Activated T-cell treated with anti-CD3 and anti-CD28 coated beads, Interleukin-2, amount 50 U/mL, for 24 hours (primary cell): ENCODE results near the gene POLN.

Source experiments
- DNase-seq: peaks from one replicate; pipeline ENCODE4 v3.0.0-alpha.2; 2020
- H3K27ac Mint-ChIP-seq: 2 replicates; pipeline ENCODE4 v1.8.0; 2020; ENCODE audit warnings: mild to moderate bottlenecking, mixed read lengths
- H3K27me3 Mint-ChIP-seq: 2 replicates; pipeline ENCODE4 v1.8.0; 2020; ENCODE audit warnings: mixed read lengths
- H3K36me3 Mint-ChIP-seq: 2 replicates; pipeline ENCODE4 v1.8.0; 2020; ENCODE audit warnings: low read depth, mixed read lengths
- H3K4me1 Mint-ChIP-seq: 2 replicates; pipeline ENCODE4 v1.8.0; 2020; ENCODE audit warnings: low read depth, mixed read lengths
- H3K4me3 Mint-ChIP-seq: 2 replicates; pipeline ENCODE4 v1.8.0; 2020; ENCODE audit warnings: mild to moderate bottlenecking, moderate library complexity, mixed read lengths
- H3K9me3 Mint-ChIP-seq: 2 replicates; pipeline ENCODE4 v1.8.0; 2020; ENCODE audit warnings: mixed read lengths

POLN gene

DNA sequence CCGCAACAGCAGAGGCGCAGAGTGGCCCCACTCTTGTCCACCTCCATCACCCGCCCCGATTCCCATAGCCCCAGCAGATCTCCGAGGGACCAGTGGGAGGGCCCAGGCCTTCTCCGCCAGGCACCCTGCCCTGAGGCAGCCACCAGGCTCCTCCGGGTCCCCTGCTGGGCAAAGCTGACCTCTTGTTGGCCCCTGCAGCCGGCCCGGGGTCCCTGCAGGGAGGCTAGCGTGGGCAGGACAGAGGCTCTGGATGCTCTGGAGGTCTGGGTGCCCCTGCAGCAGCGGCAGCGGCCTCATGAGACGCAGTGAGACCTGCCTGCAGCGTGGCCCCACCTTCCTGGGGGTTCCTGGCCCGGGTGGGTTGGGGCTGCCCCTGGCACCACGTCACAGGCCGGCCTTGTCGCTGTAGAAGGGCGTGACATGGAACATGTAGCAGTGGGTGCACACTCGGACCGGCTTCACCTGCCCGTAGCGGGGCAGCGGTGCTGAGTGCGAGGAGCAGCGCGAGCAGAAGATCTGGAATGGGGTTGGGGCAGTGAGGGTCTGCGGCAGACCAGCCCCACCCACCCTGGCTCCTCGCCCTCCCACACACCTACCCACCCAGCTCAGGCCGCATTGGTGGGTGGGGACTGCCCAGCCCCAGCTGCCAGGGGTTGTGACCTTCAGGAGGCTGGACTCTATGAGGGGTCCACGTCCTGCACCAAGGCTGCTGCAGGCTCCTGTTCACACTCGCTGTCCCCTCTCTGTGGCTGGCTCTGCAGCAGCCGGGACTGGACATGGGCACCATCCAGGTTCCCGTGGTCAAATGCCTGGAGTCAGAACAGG lies 28.6 kb upstream of the POLN start:
- Mint-ChIP-seq H3K4me3 (no peak overlapping the region), H3K27ac (no peak overlapping the region), H3K4me1 (no peaks in the 10 kb centered on the region), H3K36me3 (peaks cover 2% of the 10 kb centered on the region), H3K27me3 (no peaks in the 10 kb centered on the region), H3K9me3 (no peaks in the 10 kb centered on the region)
- DNase-seq: no peak

GRCh38 chr4:2269618-2270163 lies 27.8 kb upstream of the POLN start:
- no peak for DNase-seq
- peaks cover 2% of the 10 kb centered on the region for H3K36me3 Mint-ChIP-seq
- H3K4me1 Mint-ChIP-seq: no peaks in the 10 kb centered on the region
- no peak overlapping the region for H3K4me3 Mint-ChIP-seq
- no peak overlapping the region for H3K27ac Mint-ChIP-seq
- no peaks in the 10 kb centered on the region for H3K9me3 Mint-ChIP-seq
- no peaks in the 10 kb centered on the region for H3K27me3 Mint-ChIP-seq

GRCh38 chr4:2269206-2269531 lies 27.2 kb upstream of the POLN start:
- Mint-ChIP-seq H3K9me3 (no peaks in the 10 kb centered on the region), H3K27ac (no peak overlapping the region), H3K27me3 (no peaks in the 10 kb centered on the region)

DNA sequence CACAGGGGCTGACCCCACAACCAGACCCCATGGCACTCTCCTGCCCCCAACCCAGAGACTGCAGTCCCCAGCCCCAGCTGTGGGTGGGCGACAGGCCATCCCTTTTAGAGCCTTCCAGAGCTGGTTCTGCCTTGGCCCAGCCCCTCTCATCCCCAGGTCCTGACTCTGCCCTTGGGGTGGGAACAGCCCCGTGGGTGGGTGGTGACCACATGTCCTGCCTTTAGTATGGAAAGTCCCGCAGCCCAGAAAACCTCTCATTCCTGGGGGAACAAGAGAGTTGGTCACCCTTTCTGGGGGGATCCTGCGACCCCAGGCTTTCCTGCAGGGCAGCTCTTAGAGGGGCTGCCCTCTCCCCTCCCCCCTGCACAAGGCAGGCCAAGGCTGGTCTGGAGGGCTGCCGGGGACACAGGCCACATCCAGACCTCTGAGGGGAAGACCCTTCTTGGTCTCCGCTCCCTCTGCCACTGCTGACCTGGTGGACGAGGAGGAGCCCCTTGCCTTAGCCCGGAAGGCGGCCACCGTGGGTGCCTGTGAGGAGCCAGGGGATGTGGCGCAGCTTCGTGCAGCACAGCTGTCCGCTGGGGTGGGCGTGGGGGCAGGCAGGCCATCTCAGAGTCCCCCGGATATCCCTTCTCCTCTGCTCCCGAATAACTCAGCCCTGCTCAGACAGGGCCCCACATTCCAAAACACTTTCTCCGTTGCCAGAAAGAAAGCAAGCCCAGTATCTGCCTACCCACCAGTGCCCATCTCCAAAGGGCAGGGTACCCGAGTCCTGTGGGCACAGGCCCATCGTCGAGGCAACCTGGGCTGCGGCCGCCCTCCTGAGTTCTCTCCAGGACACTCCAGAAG lies 26.7 kb upstream of the POLN start:
- Mint-ChIP-seq H3K27ac (no peak overlapping the region), H3K9me3 (no peaks in the 10 kb centered on the region), H3K4me3 (no peak overlapping the region), H3K4me1 (peaks cover under 1% of the 10 kb centered on the region), H3K27me3 (no peaks in the 10 kb centered on the region), H3K36me3 (peaks cover 2% of the 10 kb centered on the region)
- no peak for DNase-seq

More at GRCh38 chr4:2269206-2269531, 27.2 kb upstream of the POLN start:
- no peak for DNase-seq
- Mint-ChIP-seq H3K4me1 (no peaks in the 10 kb centered on the region), H3K36me3 (peaks cover 2% of the 10 kb centered on the region), H3K4me3 (no peak overlapping the region)

- no peak for DNase-seq
- no peak overlapping the region for H3K4me3 Mint-ChIP-seq
- H3K4me1 Mint-ChIP-seq: peaks cover 4% of the 10 kb centered on the region
- peaks cover 2% of the 10 kb centered on the region for H3K36me3 Mint-ChIP-seq
- no peaks in the 10 kb centered on the region for H3K27me3 Mint-ChIP-seq
- no peaks in the 10 kb centered on the region for H3K9me3 Mint-ChIP-seq
- H3K27ac Mint-ChIP-seq: no peak overlapping the region
These were observed 25.9 kb upstream of the POLN start for GRCh38 chr4:2267841-2268240.

GRCh38 chr4:2267320-2267811 lies 25.4 kb upstream of the POLN start:
- H3K4me3 Mint-ChIP-seq: no peak overlapping the region
- no peak overlapping the region for H3K27ac Mint-ChIP-seq
- peaks cover 4% of the 10 kb centered on the region for H3K4me1 Mint-ChIP-seq
- no peak for DNase-seq
- peaks cover under 1% of the 10 kb centered on the region for H3K36me3 Mint-ChIP-seq
- H3K27me3 Mint-ChIP-seq: no peaks in the 10 kb centered on the region
- no peaks in the 10 kb centered on the region for H3K9me3 Mint-ChIP-seq

GRCh38 chr4:2266821-2267220 lies 24.9 kb upstream of the POLN start:
- Mint-ChIP-seq H3K9me3 (no peaks in the 10 kb centered on the region), H3K4me3 (no peak overlapping the region), H3K4me1 (peaks cover 4% of the 10 kb centered on the region), H3K27ac (no peak overlapping the region), H3K27me3 (no peaks in the 10 kb centered on the region), H3K36me3 (no peaks in the 10 kb centered on the region)
- no peak for DNase-seq

- H3K9me3 Mint-ChIP-seq: no peaks in the 10 kb centered on the region
- DNase-seq: no peak
- no peak overlapping the region for H3K27ac Mint-ChIP-seq
- no peaks in the 10 kb centered on the region for H3K36me3 Mint-ChIP-seq
- no peak overlapping the region for H3K4me3 Mint-ChIP-seq
- H3K27me3 Mint-ChIP-seq: no peaks in the 10 kb centered on the region
- H3K4me1 Mint-ChIP-seq: peaks cover 4% of the 10 kb centered on the region
These were observed 24.3 kb upstream of the POLN start for GRCh38 chr4:2266181-2266580.

- no peaks in the 10 kb centered on the region for H3K27me3 Mint-ChIP-seq
- H3K36me3 Mint-ChIP-seq: no peaks in the 10 kb centered on the region
- H3K27ac Mint-ChIP-seq: no peak overlapping the region
- no peaks in the 10 kb centered on the region for H3K9me3 Mint-ChIP-seq
- H3K4me3 Mint-ChIP-seq: no peak overlapping the region
- H3K4me1 Mint-ChIP-seq: peaks cover 4% of the 10 kb centered on the region
- DNase-seq: no peak
These were observed 23.5 kb upstream of the POLN start for GRCh38 chr4:2265113-2266110.

GRCh38 chr4:2264481-2265041 lies 22.6 kb upstream of the POLN start:
- Mint-ChIP-seq H3K4me3 (no peak overlapping the region), H3K27ac (no peak overlapping the region), H3K4me1 (peaks cover 9% of the 10 kb centered on the region)

DNA sequence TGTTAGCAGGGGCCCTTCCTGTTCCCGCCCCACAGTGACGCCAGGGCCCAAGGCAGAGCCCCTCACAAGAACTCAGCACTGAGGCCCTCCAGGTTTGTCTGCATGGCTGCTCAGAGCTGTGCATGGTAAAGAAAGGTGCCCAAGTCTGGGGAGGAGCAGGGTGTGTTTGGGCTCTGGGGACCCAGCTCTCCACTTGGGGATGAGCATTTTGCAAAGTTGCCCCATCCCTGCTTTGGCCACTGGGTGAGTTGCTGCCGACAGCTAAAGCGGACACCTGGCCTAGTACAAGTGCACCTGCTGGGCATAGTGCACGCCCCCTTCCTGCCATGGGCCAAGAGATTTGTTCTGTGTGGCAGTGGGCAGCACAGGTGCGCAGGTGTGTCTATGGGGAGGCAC lies 22.0 kb upstream of the POLN start:
- H3K27ac Mint-ChIP-seq: no peak overlapping the region
- no peaks in the 10 kb centered on the region for H3K27me3 Mint-ChIP-seq

More at GRCh38 chr4:2264481-2265041, 22.6 kb upstream of the POLN start:
- H3K9me3 Mint-ChIP-seq: no peaks in the 10 kb centered on the region
- DNase-seq: no peak
- H3K36me3 Mint-ChIP-seq: no peaks in the 10 kb centered on the region
- no peaks in the 10 kb centered on the region for H3K27me3 Mint-ChIP-seq

DNA sequence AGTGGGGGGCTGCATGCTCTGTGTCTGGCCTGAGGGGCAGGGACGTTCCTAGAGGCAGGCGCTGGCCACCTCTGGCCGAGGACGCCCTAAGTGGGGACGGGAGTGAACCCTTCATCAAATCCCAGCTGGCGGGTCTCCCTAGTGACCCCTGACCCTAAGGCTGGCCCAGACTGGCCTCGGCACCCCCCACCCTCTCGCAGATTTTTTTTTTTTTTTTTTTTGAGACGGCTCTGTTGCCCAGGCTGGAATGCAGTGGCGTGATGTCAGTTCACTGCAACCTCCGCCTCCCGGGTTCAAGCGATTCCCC lies 21.0 kb upstream of the POLN start:
- no peak for DNase-seq
- no peaks in the 10 kb centered on the region for H3K27me3 Mint-ChIP-seq
- peak overlapping the region; percentile 66 for H3K27ac Mint-ChIP-seq
- H3K36me3 Mint-ChIP-seq: no peaks in the 10 kb centered on the region
- peak overlapping the region; percentile 70 for H3K4me3 Mint-ChIP-seq
- H3K4me1 Mint-ChIP-seq: peaks cover 10% of the 10 kb centered on the region
- H3K9me3 Mint-ChIP-seq: no peaks in the 10 kb centered on the region

More for the DNA sequence above, 22.0 kb upstream of the POLN start:
- Mint-ChIP-seq H3K4me3 (no peak overlapping the region), H3K36me3 (no peaks in the 10 kb centered on the region), H3K4me1 (peaks cover 10% of the 10 kb centered on the region), H3K9me3 (no peaks in the 10 kb centered on the region)
- no peak for DNase-seq

GRCh38 chr4:2262145-2262943 lies 20.4 kb upstream of the POLN start:
- H3K27ac Mint-ChIP-seq: peak overlapping the region; percentile 76
- H3K27me3 Mint-ChIP-seq: no peaks in the 10 kb centered on the region
- H3K9me3 Mint-ChIP-seq: no peaks in the 10 kb centered on the region
- no peaks in the 10 kb centered on the region for H3K36me3 Mint-ChIP-seq
- H3K4me3 Mint-ChIP-seq: peak overlapping the region; percentile 70
- peaks cover 11% of the 10 kb centered on the region for H3K4me1 Mint-ChIP-seq
- DNase-seq: peak; percentile 97
